GM12875 (cell line): ENCODE data around the gene ENO3.

Experiments used
- H3K4me3 ChIP-seq: one replicate; pipeline ENCODE4 v1.5.1; 2011; ENCODE audit warnings: low read depth, low read length, control low read depth
- TF ChIP-seq, protein P1 (sequence below): IDR thresholded peaks from 2 replicates; pipeline ENCODE4 v1.5.1; 2011; ENCODE audit warnings: low read depth, mild to moderate bottlenecking, control low read depth, inconsistent platforms, low read length, moderate library complexity, borderline replicate concordance; ENCODE audit not compliant: insufficient read depth

The ENO3 gene

DNA sequence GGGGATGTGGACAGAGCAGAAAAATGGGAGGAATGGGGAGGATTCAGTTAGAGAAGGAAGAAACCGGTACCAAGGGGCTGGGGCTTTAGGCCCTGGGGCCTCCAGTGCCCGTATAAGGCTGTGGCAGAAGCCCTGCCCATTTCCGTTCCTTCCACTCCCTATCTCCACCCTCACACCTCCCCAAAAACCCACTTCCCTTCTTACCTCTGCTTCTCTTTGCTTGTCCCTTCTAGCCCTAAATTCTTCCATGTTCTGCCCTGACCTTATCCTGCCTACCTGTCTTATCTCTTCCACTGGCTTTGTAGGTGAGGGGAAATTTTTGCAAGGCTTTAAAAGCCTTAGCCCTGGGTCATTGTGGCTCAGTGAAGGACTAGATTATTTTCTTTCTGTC lies 6.8 kb upstream of the ENO3 start:
- H3K4me3 ChIP-seq, result peak overlapping the region; percentile 99
- TF ChIP-seq, protein P1, sequence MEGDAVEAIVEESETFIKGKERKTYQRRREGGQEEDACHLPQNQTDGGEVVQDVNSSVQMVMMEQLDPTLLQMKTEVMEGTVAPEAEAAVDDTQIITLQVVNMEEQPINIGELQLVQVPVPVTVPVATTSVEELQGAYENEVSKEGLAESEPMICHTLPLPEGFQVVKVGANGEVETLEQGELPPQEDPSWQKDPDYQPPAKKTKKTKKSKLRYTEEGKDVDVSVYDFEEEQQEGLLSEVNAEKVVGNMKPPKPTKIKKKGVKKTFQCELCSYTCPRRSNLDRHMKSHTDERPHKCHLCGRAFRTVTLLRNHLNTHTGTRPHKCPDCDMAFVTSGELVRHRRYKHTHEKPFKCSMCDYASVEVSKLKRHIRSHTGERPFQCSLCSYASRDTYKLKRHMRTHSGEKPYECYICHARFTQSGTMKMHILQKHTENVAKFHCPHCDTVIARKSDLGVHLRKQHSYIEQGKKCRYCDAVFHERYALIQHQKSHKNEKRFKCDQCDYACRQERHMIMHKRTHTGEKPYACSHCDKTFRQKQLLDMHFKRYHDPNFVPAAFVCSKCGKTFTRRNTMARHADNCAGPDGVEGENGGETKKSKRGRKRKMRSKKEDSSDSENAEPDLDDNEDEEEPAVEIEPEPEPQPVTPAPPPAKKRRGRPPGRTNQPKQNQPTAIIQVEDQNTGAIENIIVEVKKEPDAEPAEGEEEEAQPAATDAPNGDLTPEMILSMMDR, result no peak

DNA sequence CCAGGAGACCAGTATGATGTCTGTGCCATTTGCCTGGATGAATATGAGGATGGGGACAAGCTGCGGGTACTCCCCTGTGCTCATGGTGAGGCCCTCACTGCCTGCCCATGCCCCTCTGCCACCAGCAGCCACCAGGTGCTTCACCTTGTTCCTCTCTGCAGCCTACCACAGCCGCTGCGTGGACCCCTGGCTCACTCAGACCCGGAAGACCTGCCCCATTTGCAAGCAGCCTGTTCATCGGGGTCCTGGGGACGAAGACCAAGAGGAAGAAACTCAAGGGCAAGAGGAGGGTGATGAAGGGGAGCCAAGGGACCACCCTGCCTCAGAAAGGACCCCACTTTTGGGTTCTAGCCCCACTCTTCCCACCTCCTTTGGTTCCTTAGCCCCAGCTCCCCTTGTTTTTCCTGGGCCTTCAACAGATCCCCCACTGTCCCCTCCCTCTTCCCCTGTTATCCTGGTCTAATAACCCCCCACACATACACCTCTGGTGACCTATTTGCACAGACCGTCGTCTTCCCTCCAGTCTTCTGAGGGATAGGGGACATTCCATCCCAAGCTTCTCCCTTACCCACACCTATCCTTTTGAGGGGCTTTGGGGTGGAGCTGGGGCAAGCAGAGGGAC lies 6.3 kb upstream of the ENO3 start:
- TF ChIP-seq, protein P1, result no peak
- peak overlapping the region; percentile 99 for H3K4me3 ChIP-seq

DNA sequence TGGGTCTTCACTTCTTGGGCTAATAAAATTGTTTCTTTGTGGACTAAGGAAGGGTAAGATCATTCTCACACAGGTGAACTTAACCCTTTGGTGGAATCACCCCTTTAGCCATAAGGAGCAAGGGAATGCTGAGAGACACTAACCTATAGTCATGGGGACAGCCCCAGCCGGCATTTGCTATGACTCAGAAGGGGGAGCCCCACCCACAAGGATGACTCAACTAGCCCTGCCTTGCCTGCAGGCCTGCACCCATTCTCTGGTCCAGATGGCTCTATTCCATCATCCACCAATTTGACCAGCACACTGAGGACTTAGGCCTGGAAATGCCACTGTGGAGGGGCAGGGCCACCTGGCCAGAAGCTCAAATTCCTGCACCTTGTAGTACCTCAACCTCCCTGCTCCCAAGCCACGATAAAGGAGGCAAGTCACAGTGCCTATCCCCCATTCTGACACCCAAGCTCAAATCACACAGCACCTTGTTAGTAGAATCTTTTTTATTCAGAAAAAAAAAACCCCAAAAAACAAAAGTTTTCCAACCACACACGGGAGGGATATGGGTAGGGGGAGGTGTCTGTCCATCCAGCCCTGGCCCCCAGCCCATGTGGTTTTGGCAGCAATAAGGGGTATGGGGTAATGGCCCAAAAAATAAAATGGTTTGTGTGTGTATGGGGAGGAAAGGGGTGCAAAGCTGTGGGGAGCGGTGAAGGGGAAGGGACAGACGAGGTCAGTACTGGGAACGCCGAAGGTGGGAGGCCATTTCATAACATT lies 5.6 kb upstream of the ENO3 start:
- TF ChIP-seq, protein P1, result no peak
- peak overlapping the region; percentile 99 for H3K4me3 ChIP-seq

GRCh38 chr17:4945944-4946280 lies 5.0 kb upstream of the ENO3 start:
- H3K4me3 ChIP-seq, result peak overlapping the region; percentile 99
- TF ChIP-seq, protein P1, result no peak

DNA sequence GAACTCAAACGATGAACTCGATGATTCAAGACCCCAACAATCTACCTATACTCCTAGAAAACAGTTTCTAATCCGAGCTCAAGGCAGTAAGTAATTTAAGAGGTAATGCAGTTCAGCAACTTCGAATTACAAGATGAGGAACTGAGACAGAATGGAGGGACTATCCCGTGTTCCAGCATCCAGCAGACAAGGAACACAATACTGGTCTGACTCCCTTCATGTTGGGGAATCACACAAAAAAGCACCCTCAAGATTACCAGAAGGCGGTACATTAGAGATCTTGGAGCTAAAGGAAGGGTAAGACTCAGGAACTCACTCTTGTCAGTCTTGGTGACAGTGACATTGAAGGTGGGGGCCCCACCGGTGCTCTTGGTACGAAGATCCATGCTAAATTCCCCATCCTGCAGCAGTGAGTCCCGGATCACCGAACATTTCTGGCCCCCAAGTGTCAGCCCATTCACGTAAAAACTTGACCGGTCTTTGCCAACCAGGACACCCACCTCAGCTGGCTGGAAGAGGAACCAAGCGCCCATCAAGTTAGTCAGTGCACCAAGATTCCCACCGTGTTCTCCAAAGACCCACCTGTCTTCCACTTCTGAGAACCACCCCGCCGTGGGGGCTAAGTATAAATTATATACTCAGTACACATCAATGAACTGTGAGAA lies 4.5 kb upstream of the ENO3 start:
- peak overlapping the region; percentile 99 for H3K4me3 ChIP-seq
- TF ChIP-seq, protein P1, result no peak

GRCh38 chr17:4947010-4947410 lies 3.9 kb upstream of the ENO3 start:
- peak overlapping the region; percentile 99 for H3K4me3 ChIP-seq
- TF ChIP-seq, protein P1, result no peak
